Hepatocyte (in vitro differentiated cells): Measurements from ENCODE around the gene CRIM1. TPM values are rescaled to one million over a fixed set of nuclear protein-coding genes. Genes with fewer than 3 reads are reported as not detected.

Experiments used
- DNase-seq: peaks from one replicate; pipeline ENCODE4 v3.0.0-alpha.2; 2016; ENCODE audit warnings: low spot score
- H2AFZ ChIP-seq: fragments of 200-600 bp; sonication (generic); 2 replicates; pipeline ENCODE4 v1.6.0; 2016; ENCODE audit warnings: antibody characterized with exemption, mild to moderate bottlenecking
- H3K27ac ChIP-seq: fragments of 200-600 bp; sonication (generic); 2 replicates; pipeline ENCODE4 v1.5.1; 2016; ENCODE audit warnings: mild to moderate bottlenecking
- H3K27me3 ChIP-seq: fragments of 200-600 bp; sonication (generic); 2 replicates; pipeline ENCODE4 v1.6.1; 2016
- H3K36me3 ChIP-seq: fragments of 200-600 bp; sonication (generic); replicated peaks from 2 replicates; pipeline ENCODE4 v1.5.1; 2016; ENCODE audit warnings: low read depth; ENCODE audit not compliant: insufficient read depth
- H3K4me1 ChIP-seq: fragments of 200-600 bp; sonication (generic); 2 replicates; pipeline ENCODE4 v1.5.1; 2016; ENCODE audit warnings: mild to moderate bottlenecking, moderate library complexity; ENCODE audit not compliant: insufficient read depth
- H3K4me2 ChIP-seq: fragments of 200-600 bp; sonication (generic); 2 replicates; pipeline ENCODE4 v1.6.0; 2016
- H3K4me3 ChIP-seq: fragments of 200-600 bp; sonication (generic); 2 replicates; pipeline ENCODE4 v1.5.1; 2016; ENCODE audit warnings: mild to moderate bottlenecking
- H3K79me2 ChIP-seq: fragments of 200-600 bp; sonication (generic); 2 replicates; pipeline ENCODE4 v1.6.0; 2017; ENCODE audit warnings: mild to moderate bottlenecking
- H3K9me2 ChIP-seq: fragments of 200-600 bp; sonication (generic); replicated peaks from 2 replicates; pipeline ENCODE4 v1.6.0; 2017; ENCODE audit warnings: mild to moderate bottlenecking; ENCODE audit not compliant: insufficient read depth
- H3K9me3 ChIP-seq: fragments of 200-600 bp; sonication (generic); 2 replicates; pipeline ENCODE4 v1.5.1; 2016; ENCODE audit warnings: low read depth, mild to moderate bottlenecking
- H4K20me1 ChIP-seq: fragments of 200-600 bp; sonication (generic); 2 replicates; pipeline ENCODE4 v1.6.0; 2016; ENCODE audit warnings: mild to moderate bottlenecking; ENCODE audit not compliant: insufficient read depth, poor library complexity, severe bottlenecking
- CTCF ChIP-seq: fragments of 200-600 bp; sonication (generic); IDR thresholded peaks from 2 replicates; pipeline ENCODE4 v1.5.1; 2016; ENCODE audit warnings: antibody characterized with exemption, mild to moderate bottlenecking; ENCODE audit not compliant: poor library complexity
- EZH2 ChIP-seq: fragments of 200-600 bp; sonication (generic); IDR thresholded peaks from 2 replicates; pipeline ENCODE4 v1.6.1; 2016; ENCODE audit warnings: antibody characterized with exemption, mild to moderate bottlenecking, borderline replicate concordance
- EZH2phosphoT487 ChIP-seq: fragments of 200-600 bp; sonication (generic); IDR thresholded peaks from one replicate; pipeline ENCODE4 v1.6.1; 2018; ENCODE audit warnings: antibody characterized with exemption, mild to moderate bottlenecking, low read depth, moderate library complexity; ENCODE audit not compliant: unreplicated experiment, severe bottlenecking
- WGBS: methylation state at CpG from one replicate; pipeline ENCODE4 v1.1.6; 2016; ENCODE audit warnings: low lambda C conversion rate; ENCODE audit errors: missing lambda C conversion rate; 5-methylcytosine and 5-hydroxymethylcytosine counted together
- polyA plus RNA-seq: library from polyadenylated mRNA; unstranded; fragments of >200 nt; fragmentation: Nextera tagmentation; extraction: Ambion mirVana; gene quantifications from 2 replicates; pipeline ENCODE4 v1.2.1, GENCODE V29; 2016
- total RNA-seq: library from RNA; depleted of rRNA; stranded (reverse); fragments of >200 nt; gene quantifications from 2 replicates; pipeline ENCODE4 v1.2.3, GENCODE V29; 2014

CRIM1 gene
- total and polyA plus RNA-seq, 2 experiments from 2014 or later, result 23.0 to 40.8 TPM

DNA sequence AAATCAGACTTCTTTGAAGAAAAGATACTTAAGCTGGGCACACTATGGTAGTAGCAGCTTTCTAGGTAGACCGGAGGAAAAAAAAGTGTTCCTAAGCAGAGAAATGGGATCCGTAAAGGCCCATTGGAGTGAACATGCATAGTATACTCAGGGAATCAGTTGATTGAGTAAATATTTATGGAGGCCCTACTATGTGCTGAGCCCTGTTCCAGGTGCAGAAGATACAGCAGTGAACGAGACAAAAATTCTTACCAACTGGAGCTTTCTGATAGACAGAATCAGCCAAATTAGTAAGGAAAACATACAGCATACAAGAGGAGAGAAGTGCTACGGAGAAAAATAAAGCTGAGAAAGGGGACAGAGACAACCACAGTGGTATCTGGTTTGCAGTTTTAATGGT lies 28.1 kb downstream of the CRIM1 start:
- no peaks in the 10 kb centered on the region for H3K9me2 ChIP-seq
- H3K79me2 ChIP-seq, result peaks cover 69% of the 10 kb centered on the region
- H3K4me1 ChIP-seq, result peaks cover 17% of the 10 kb centered on the region
- no peaks in the 10 kb centered on the region for H4K20me1 ChIP-seq
- DNase-seq, result no peak
- no peaks in the 10 kb centered on the region for H3K36me3 ChIP-seq
- H3K4me3 ChIP-seq, result no peak overlapping the region
- H3K27ac ChIP-seq, result no peak overlapping the region
- no peaks in the 10 kb centered on the region for H3K9me3 ChIP-seq
- H3K4me2 ChIP-seq, result no peak overlapping the region
- TF ChIP-seq CTCF, result no peak
- TF ChIP-seq EZH2, result no peak
- no peak for TF ChIP-seq EZH2phosphoT487
- H3K27me3 ChIP-seq, result no peaks in the 10 kb centered on the region
- no peak overlapping the region for H2AFZ ChIP-seq
- 85% methylated on average over 4 of the region's 4 CpGs for WGBS

GRCh38 chr2:36384454-36384853 lies 28.9 kb downstream of the CRIM1 start:
- no peaks in the 10 kb centered on the region for H3K9me2 ChIP-seq
- no peak overlapping the region for H2AFZ ChIP-seq
- H3K36me3 ChIP-seq, result no peaks in the 10 kb centered on the region
- H3K4me1 ChIP-seq, result peaks cover 22% of the 10 kb centered on the region
- peaks cover 62% of the 10 kb centered on the region for H3K79me2 ChIP-seq
- H3K4me3 ChIP-seq, result no peak overlapping the region
- 77% methylated on average over 2 of the region's 2 CpGs for WGBS
- H3K9me3 ChIP-seq, result no peaks in the 10 kb centered on the region
- no peak overlapping the region for H3K27ac ChIP-seq
- no peaks in the 10 kb centered on the region for H3K27me3 ChIP-seq
- TF ChIP-seq EZH2phosphoT487 (no peak), CTCF (no peak), EZH2 (no peak)
- DNase-seq, result no peak
- H3K4me2 ChIP-seq, result no peak overlapping the region
- no peaks in the 10 kb centered on the region for H4K20me1 ChIP-seq

GRCh38 chr2:36385603-36386002 lies 30.0 kb downstream of the CRIM1 start:
- no peak overlapping the region for H2AFZ ChIP-seq
- H3K9me2 ChIP-seq, result no peaks in the 10 kb centered on the region
- H3K4me2 ChIP-seq, result no peak overlapping the region
- TF ChIP-seq CTCF (no peak), EZH2phosphoT487 (no peak)
- H4K20me1 ChIP-seq, result no peaks in the 10 kb centered on the region
- H3K79me2 ChIP-seq, result peaks cover 58% of the 10 kb centered on the region
- DNase-seq, result no peak
- no peaks in the 10 kb centered on the region for H3K9me3 ChIP-seq
- H3K27me3 ChIP-seq, result no peaks in the 10 kb centered on the region
- H3K27ac ChIP-seq, result no peak overlapping the region
- no peaks in the 10 kb centered on the region for H3K36me3 ChIP-seq
- H3K4me3 ChIP-seq, result no peak overlapping the region
- H3K4me1 ChIP-seq, result peaks cover 25% of the 10 kb centered on the region
- 93% methylated on average over 3 of the region's 3 CpGs for WGBS
